ENCODE data around the gene ELL2. TPM values are rescaled to one million over a fixed set of nuclear protein-coding genes. Genes with fewer than 3 reads are reported as not detected.
"Not testable (repeated sequence)": the region's sequence is repeated elsewhere in the genome, so short reads cannot be mapped to it uniquely, and the experiment has no call there.

The ELL2 gene
- total RNA-seq, 1 experiment from 2014 or later = 0.54 TPM

GRCh38 chr5:95920822-95921221, 40.8 kb downstream of the ELL2 start:
- no peak for DNase-seq (ENCODE audit: low spot score)
- in situ Hi-C loops (cut with HindIII; ENCODE audit: low sequenced_read_pairs) = no loop called here

DNA sequence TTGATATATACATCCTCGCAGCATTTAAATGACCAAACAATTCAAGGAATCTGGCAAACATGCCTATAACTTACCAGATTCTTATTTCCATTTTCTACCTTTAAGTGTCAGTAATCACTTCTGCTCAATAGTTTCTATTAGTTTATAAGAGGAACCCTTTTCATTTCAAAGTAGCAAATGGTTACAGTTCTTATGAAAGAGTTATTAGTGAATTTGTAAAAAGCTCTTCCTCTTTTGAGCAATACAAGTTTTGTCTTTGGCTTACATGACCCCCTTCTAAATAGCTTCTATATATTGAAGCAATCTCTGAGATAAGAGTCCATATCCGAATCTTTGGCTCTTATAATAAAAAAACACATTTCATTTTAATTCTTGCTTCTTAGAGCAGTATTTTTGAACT, 42.0 kb downstream of the ELL2 start:
- in situ Hi-C loops (cut with HindIII; ENCODE audit: low sequenced_read_pairs) = no loop called here
- DNase-seq (ENCODE audit: low spot score) = no peak

GRCh38 chr5:95918421-95919006, 43.1 kb downstream of the ELL2 start:
- no peak for DNase-seq (ENCODE audit: low spot score)
- in situ Hi-C loops (cut with HindIII; ENCODE audit: low sequenced_read_pairs) = no loop called here

GRCh38 chr5:95917207-95917606, 44.4 kb downstream of the ELL2 start:
- in situ Hi-C loops (cut with HindIII; ENCODE audit: low sequenced_read_pairs) = no loop called here
- DNase-seq (ENCODE audit: low spot score) = no peak

DNA sequence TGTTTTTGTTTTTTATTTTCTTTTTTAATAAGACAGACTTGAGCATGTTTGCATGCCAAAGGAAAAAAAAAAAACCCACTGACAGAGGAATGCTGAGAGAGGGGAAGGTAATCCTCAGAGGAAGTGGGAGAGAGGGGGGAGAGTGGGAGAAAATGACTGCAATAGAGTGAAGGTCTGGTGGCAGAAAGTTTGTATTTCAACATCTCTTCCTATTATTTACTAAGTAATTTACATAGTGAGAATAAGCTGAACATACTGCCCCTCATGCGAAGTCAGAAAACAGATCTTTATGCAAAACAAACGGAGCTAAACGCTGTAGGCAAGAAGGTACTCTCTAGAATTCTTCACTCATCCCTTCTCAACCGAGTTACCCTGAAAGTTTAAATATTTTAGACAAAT, 45.0 kb downstream of the ELL2 start:
- in situ Hi-C loops (cut with HindIII; ENCODE audit: low sequenced_read_pairs) = no loop called here
- DNase-seq (ENCODE audit: low spot score) = no peak

GRCh38 chr5:95915999-95916686, 45.5 kb downstream of the ELL2 start:
- no peak for DNase-seq (ENCODE audit: low spot score)
- in situ Hi-C loops (cut with HindIII; ENCODE audit: low sequenced_read_pairs) = no loop called here

GRCh38 chr5:95913663-95914062, 48.0 kb downstream of the ELL2 start:
- in situ Hi-C loops (cut with HindIII; ENCODE audit: low sequenced_read_pairs) = no loop called here
- DNase-seq (ENCODE audit: low spot score) = no peak

DNA sequence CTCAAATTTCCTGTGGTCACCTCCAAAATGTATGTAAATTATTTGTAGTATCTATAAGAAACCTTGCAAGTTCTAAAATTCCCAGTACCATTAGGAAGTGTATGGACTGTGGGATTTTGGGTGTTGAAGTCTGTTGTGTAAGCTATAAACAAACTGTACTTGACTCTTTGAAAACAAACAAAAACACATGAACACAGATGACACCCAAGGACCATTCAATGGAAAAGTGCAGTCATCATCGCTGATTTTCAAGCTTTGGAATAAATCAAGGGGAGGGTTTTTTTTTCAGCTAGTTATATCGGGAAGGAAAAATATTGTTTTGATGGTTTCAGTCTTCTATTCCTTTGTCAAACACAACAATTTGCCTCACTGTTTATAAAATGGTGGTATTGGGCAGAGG, 49.6 kb downstream of the ELL2 start:
- in situ Hi-C loops (cut with HindIII; ENCODE audit: low sequenced_read_pairs) = no loop called here

GRCh38 chr5:95910521-95910920, 51.1 kb downstream of the ELL2 start:
- in situ Hi-C loops (cut with HindIII; ENCODE audit: low sequenced_read_pairs) = no loop called here
- no peak for DNase-seq (ENCODE audit: low spot score)

More for the DNA sequence above, 49.6 kb downstream of the ELL2 start:
- no peak for DNase-seq (ENCODE audit: low spot score)

GRCh38 chr5:95909738-95910137, 51.9 kb downstream of the ELL2 start:
- no peak for DNase-seq (ENCODE audit: low spot score)
- in situ Hi-C loops (cut with HindIII; ENCODE audit: low sequenced_read_pairs) = no loop called here

DNA sequence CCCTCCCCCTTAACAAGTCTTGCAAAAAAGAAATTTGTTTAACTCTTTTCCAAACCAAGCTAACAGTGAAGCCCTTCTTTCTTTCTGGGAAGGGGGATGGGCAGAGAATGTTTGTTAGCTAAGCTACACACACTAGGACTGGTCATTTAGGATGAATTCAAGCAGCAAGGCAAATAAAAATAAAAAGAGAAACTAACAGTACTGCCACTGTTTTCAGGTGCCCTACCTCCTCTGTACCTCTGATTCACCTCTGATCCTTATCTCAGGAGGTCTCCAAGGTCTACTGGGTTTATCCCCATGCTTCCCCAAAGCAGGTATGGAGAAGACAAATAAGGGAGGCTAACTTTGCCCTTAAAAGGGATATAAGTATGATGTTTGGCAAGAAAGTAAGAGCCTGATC, 52.9 kb downstream of the ELL2 start:
- no peak for DNase-seq (ENCODE audit: low spot score)
- in situ Hi-C loops (cut with HindIII; ENCODE audit: low sequenced_read_pairs) = no loop called here

GRCh38 chr5:95907740-95908706, 53.6 kb downstream of the ELL2 start:
- in situ Hi-C loops (cut with HindIII; ENCODE audit: low sequenced_read_pairs) = no loop called here
- DNase-seq (ENCODE audit: low spot score) = no peak

GRCh38 chr5:95907067-95907705, 54.5 kb downstream of the ELL2 start:
- DNase-seq (ENCODE audit: low spot score) = no peak
- in situ Hi-C loops (cut with HindIII; ENCODE audit: low sequenced_read_pairs) = no loop called here

- in situ Hi-C loops (cut with HindIII; ENCODE audit: low sequenced_read_pairs); DNase-seq (ENCODE audit: low spot score): not testable (repeated sequence)
These were observed 55.3 kb downstream of the ELL2 start for GRCh38 chr5:95906398-95906797.

DNA sequence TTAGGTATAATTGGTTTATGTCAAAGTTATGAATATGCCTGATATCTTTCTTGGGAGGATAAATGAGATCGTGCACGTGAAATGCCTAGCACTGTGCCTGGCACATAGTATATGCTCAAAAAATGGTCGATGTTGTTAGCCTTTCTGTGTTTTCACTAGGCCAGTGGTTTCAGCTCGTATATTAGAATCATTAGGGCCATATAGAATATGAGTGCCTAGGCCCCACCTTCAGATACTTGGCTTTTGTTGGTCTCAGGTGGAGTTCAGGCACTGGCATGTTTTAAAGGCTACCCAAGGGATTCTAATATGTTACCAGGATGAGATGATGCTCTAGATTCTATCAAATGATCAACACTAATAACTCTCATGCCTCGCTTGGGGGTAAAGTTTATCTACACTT, 56.8 kb downstream of the ELL2 start:
- in situ Hi-C loops (cut with HindIII; ENCODE audit: low sequenced_read_pairs) = no loop called here
- DNase-seq (ENCODE audit: low spot score) = no peak

GRCh38 chr5:95903838-95904237, 57.8 kb downstream of the ELL2 start:
- no peak for DNase-seq (ENCODE audit: low spot score)
- in situ Hi-C loops (cut with HindIII; ENCODE audit: low sequenced_read_pairs) = no loop called here

- in situ Hi-C loops (cut with HindIII; ENCODE audit: low sequenced_read_pairs) = no loop called here
- no peak for DNase-seq (ENCODE audit: low spot score)
These were observed 59.7 kb downstream of the ELL2 start for GRCh38 chr5:95901676-95902627.

GRCh38 chr5:95900383-95900958, 61.2 kb downstream of the ELL2 start:
- DNase-seq (ENCODE audit: low spot score) = peak; percentile 97
- in situ Hi-C loops (cut with HindIII; ENCODE audit: low sequenced_read_pairs) = no loop called here
